ENCODE data around the gene GNRHR.

Gene GNRHR

DNA sequence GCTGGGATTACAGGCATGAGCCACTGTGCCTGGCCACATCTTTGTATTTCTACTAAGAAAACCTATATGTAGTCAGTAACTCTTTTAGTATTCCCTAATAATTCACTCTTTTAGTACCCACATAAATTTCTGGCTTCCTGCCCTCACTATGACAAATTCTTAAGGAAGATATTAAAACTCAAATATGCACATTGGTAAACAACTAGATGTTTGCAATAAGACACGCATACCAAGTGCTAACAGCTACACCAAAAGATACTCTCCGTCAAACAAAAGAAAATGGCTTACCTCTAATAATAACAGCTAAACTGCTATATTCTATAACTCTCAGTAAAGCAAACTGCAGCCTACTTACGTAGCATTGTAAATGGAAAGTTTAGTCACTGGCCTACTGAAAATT is 59.5 kb downstream of the GNRHR start:
- no peaks in the 10 kb centered on the region; the same call in 1 of the 2 replicates for H3K4me1 ChIP-seq

DNA sequence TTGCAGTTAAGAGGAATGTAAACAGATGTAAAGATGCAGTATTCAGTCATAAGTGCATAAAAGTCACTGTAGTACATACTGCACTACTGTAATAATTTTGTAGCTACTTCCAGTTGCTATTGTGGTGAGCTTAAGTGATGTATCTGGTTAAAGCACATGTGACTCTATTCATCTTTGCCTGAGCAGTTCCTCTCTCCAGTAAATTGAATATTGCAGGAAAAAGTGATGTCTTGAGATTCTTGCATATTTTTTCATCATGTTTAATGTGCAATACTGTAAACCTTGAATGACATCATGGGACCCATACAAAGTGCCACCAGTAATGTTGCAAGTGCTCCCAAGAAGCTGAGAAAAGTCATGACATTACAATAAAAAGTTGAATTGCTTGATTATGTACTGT is 62.9 kb downstream of the GNRHR start:
- Histone ChIP-seq H3K27me3 (no peaks in the 10 kb centered on the region), H3K9me3 (no peaks in the 10 kb centered on the region), H3K4me1 (no peaks in the 10 kb centered on the region), H3K36me3 (peaks cover 16% of the 10 kb centered on the region), H3K4me3 (ENCODE audit: low read depth, low read length) (no peak overlapping the region)
- TF ChIP-seq, protein P1, sequence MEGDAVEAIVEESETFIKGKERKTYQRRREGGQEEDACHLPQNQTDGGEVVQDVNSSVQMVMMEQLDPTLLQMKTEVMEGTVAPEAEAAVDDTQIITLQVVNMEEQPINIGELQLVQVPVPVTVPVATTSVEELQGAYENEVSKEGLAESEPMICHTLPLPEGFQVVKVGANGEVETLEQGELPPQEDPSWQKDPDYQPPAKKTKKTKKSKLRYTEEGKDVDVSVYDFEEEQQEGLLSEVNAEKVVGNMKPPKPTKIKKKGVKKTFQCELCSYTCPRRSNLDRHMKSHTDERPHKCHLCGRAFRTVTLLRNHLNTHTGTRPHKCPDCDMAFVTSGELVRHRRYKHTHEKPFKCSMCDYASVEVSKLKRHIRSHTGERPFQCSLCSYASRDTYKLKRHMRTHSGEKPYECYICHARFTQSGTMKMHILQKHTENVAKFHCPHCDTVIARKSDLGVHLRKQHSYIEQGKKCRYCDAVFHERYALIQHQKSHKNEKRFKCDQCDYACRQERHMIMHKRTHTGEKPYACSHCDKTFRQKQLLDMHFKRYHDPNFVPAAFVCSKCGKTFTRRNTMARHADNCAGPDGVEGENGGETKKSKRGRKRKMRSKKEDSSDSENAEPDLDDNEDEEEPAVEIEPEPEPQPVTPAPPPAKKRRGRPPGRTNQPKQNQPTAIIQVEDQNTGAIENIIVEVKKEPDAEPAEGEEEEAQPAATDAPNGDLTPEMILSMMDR (IDR thresholded peaks at IDR 0.05; ENCODE audit: low read depth, low read length) = no peak
- DNase-seq = no peak

More for the DNA sequence above, 59.5 kb downstream of the GNRHR start:
- no peaks in the 10 kb centered on the region for H3K27me3 ChIP-seq
- no peak overlapping the region for H3K4me3 ChIP-seq (ENCODE audit: low read depth, low read length)
- H3K36me3 ChIP-seq = peaks cover 16% of the 10 kb centered on the region
- TF ChIP-seq, protein P1 (IDR thresholded peaks at IDR 0.05; ENCODE audit: low read depth, low read length) = no peak
- no peak for DNase-seq
- no peaks in the 10 kb centered on the region for H3K9me3 ChIP-seq
